Liver (tissue), 9 donors: ENCODE results near the gene CDK19. TPM values are rescaled to one million over a fixed set of nuclear protein-coding genes. Genes with fewer than 3 reads are reported as not detected.

Experiments used
- DNase-seq: peaks from one replicate; pipeline ENCODE4 v3.0.0-alpha.2; 2017; ENCODE audit warnings: low spot score
- H3K27ac ChIP-seq, 2 donors: one replicate each; pipeline ENCODE4 v1.7.0; 2013; ENCODE audit warnings: inconsistent platforms in 2 of 2, low read length in 2 of 2, control low read depth in 1 of 2, low read depth in 1 of 2, mild to moderate bottlenecking in 1 of 2
- H3K27me3 ChIP-seq, 4 donors: one replicate each; pipeline versions ENCODE4 v1.6.1 to v1.7.0; 2013; ENCODE audit warnings: low read length in 3 of 4, inconsistent platforms in 1 of 4, mild to moderate bottlenecking in 1 of 4, moderate library complexity in 1 of 4; ENCODE audit not compliant: control insufficient read depth in 4 of 4, insufficient read depth in 4 of 4
- H3K36me3 ChIP-seq, 4 donors: one replicate each; pipeline versions ENCODE4 v1.6.1 to v1.7.0; 2013; ENCODE audit warnings: low read length in 3 of 4, mild to moderate bottlenecking in 3 of 4, low read depth in 1 of 4, moderate library complexity in 1 of 4; ENCODE audit not compliant: control insufficient read depth in 4 of 4, insufficient read depth in 3 of 4
- H3K4me1 ChIP-seq, 4 donors: one replicate each; pipeline versions ENCODE4 v1.6.1 to v1.7.0; 2013; ENCODE audit warnings: low read length in 3 of 4, mild to moderate bottlenecking in 3 of 4, moderate library complexity in 1 of 4; ENCODE audit not compliant: control insufficient read depth in 4 of 4, insufficient read depth in 4 of 4
- H3K4me3 ChIP-seq, 3 donors: one replicate each; pipeline versions ENCODE4 v1.6.1 to v1.7.0; 2013; ENCODE audit warnings: low read length in 3 of 3, control low read depth in 1 of 3, low read depth in 1 of 3, mild to moderate bottlenecking in 1 of 3
- H3K9ac ChIP-seq, 2 donors: one replicate each; pipeline ENCODE4 v1.7.0; 2013; ENCODE audit warnings: low read length in 2 of 2, mild to moderate bottlenecking in 2 of 2, moderate library complexity in 2 of 2, control low read depth in 1 of 2, low read depth in 1 of 2
- H3K9me3 ChIP-seq, 4 donors: one replicate each; pipeline versions ENCODE4 v1.6.1 to v1.7.0; 2013; ENCODE audit warnings: low read length in 3 of 4; ENCODE audit not compliant: control insufficient read depth in 4 of 4
- EGR1 ChIP-seq, 2 donors: IDR thresholded peaks; 2 replicates each; pipeline ENCODE4 v1.6.1; 2016 to 2018; ENCODE audit warnings: antibody characterized with exemption in 2 of 2, low read depth in 2 of 2
- FOXA1 ChIP-seq: IDR thresholded peaks from 2 replicates; pipeline ENCODE4 v1.6.1; 2016; ENCODE audit warnings: antibody characterized with exemption
- FOXA2 ChIP-seq: IDR thresholded peaks from 2 replicates; pipeline ENCODE4 v1.6.1; 2016; ENCODE audit warnings: antibody characterized with exemption
- GABPA ChIP-seq, 2 donors: IDR thresholded peaks in 1 of 2; conservative IDR thresholded peaks in 1 of 2; 2 replicates each; pipeline ENCODE4 v1.6.1; 2016; ENCODE audit warnings: antibody characterized with exemption in 2 of 2, mild to moderate bottlenecking in 1 of 2, moderate library complexity in 1 of 2
- HNF4A ChIP-seq, 2 donors: conservative IDR thresholded peaks; 2 replicates each; pipeline ENCODE4 v1.6.1; 2016; ENCODE audit warnings: antibody characterized with exemption in 2 of 2, mild to moderate bottlenecking in 2 of 2
- HNF4G ChIP-seq: IDR thresholded peaks from 2 replicates; pipeline ENCODE4 v1.6.1; 2016; ENCODE audit warnings: antibody characterized with exemption
- JUND ChIP-seq, 2 donors: IDR thresholded peaks; 2 replicates each; pipeline ENCODE4 v1.6.1; 2016; ENCODE audit warnings: antibody characterized with exemption in 2 of 2
- NR2F2 ChIP-seq: IDR thresholded peaks from 2 replicates; pipeline ENCODE4 v1.6.1; 2016; ENCODE audit warnings: antibody characterized with exemption
- RAD21 ChIP-seq, 2 donors: IDR thresholded peaks; 2 replicates each; pipeline ENCODE4 v1.6.1; 2016; ENCODE audit warnings: antibody characterized with exemption in 2 of 2, mild to moderate bottlenecking in 2 of 2
- RXRA ChIP-seq, 2 donors: IDR thresholded peaks; 2 replicates each; pipeline ENCODE4 v1.6.1; 2017 to 2018; ENCODE audit warnings: antibody characterized with exemption in 2 of 2, mild to moderate bottlenecking in 1 of 2
- SP1 ChIP-seq: IDR thresholded peaks from 2 replicates; pipeline ENCODE4 v1.6.1; 2018; ENCODE audit warnings: antibody characterized with exemption, mild to moderate bottlenecking
- TAF1 ChIP-seq: conservative IDR thresholded peaks from 2 replicates; pipeline ENCODE4 v1.6.1; 2016; ENCODE audit warnings: antibody characterized with exemption, mild to moderate bottlenecking
- YY1 ChIP-seq: IDR thresholded peaks from 2 replicates; pipeline ENCODE4 v1.6.1; 2016; ENCODE audit warnings: antibody characterized with exemption, mild to moderate bottlenecking
- WGBS: extraction: QIAGEN DNeasy Blood & Tissue Kit; methylation state at CpG from one replicate; pipeline ENCODE4 v1.1.7; 2013; 5-methylcytosine and 5-hydroxymethylcytosine counted together
- polyA plus RNA-seq, 2 donors: library from polyadenylated mRNA; stranded (reverse) in 1 of 2; unstranded in 1 of 2; fragments of 200-250 nt in 1 of 2; fragments of >200 nt in 1 of 2; fragmentation: Nextera tagmentation in 1 of 2; extraction: Ambion mirVana in 1 of 2; gene quantifications; one replicate each; pipeline versions ENCODE4 v1.2.1 to v1.2.3, GENCODE V29; 2013 to 2015
- total RNA-seq, 2 donors: library from RNA; depleted of rRNA; stranded (reverse); fragments of >200 nt; gene quantifications; one replicate each; pipeline ENCODE4 v1.2.3, GENCODE V29; 2014
- TF ChIP-seq, protein P1 (sequence below): IDR thresholded peaks from 2 replicates; pipeline ENCODE4 v1.6.1; 2016; ENCODE audit warnings: antibody characterized with exemption
- TF ChIP-seq, protein P2 (sequence below): IDR thresholded peaks from 2 replicates; pipeline ENCODE4 v1.6.1; 2016; ENCODE audit warnings: antibody characterized with exemption
- TF ChIP-seq, protein P3 (sequence below): fragments of 150-350 bp; IDR thresholded peaks from 2 replicates; pipeline ENCODE4 v1.5.1; 2017; ENCODE audit warnings: improper control_type of control experiment, low read depth, low read length; ENCODE audit not compliant: missing input control
- TF ChIP-seq, protein P4 (sequence below): IDR thresholded peaks from 2 replicates; pipeline ENCODE4 v1.6.1; 2016; ENCODE audit warnings: antibody characterized with exemption
- TF ChIP-seq, protein P5 (sequence below): IDR thresholded peaks from 2 replicates; pipeline ENCODE4 v1.6.1; 2016; ENCODE audit warnings: antibody characterized with exemption, mild to moderate bottlenecking
- donor health status: healthy.
- donor health status: healthy.
- donor health status: healthy.
- donor health status: healthy.
- donor health status: healthy.

The CDK19 gene
- total and polyA plus RNA-seq, 4 donors: 1.8 to 7.6 (median 3.9) TPM

DNA sequence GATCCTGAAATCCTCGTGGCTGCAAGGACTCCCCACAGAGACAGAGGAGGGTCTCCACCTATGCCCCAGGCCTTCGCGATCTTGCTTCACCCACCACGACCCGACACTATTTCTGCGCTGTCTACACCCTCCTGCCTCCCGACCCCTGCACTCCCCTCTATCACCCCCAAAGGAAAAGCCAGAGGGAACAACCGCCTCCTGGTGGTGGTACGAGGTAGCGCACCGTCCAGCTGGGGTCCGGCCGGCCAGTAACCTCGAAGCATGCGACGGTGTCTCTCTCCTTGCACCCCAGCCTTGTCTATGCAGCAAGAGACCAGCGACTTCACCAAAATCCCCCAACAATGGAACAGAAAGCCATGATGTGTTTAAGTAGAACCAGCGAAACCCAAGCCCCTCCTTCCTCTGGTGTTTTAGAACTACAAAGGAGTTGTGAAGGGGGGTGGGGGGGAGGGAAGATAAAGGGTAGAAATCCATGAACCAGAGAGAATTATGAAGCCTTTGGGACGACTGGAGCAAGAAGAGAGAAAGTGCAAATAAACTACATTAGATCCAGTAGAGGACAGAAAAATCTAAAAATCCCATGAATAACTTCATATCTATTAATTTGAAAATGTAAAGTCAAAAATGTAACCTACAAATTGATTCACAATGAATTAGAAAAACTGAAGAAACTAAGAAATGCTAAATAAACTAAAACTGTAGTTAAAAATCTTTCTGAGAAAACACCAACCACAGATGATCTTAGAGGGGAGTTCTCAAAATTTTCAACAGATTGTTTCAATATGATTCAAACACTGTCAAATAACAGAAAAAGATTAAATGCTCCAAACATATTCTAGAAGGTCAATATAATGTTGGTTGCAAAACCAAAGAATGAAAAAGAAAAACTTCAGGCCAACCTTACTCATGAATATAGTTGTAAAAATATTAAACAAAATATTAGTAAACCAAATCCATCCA is 168.0 kb downstream of the CDK19 start:
- H3K27ac ChIP-seq: no peak overlapping the region
- TF ChIP-seq FOXA2 (no peak), HNF4A (conservative IDR thresholded peaks at IDR 0.05) (no peak), SP1 (no peak), JUND (IDR thresholded peaks at IDR 0.05) (no peak), GABPA (IDR thresholded peaks at IDR 0.05 in 1 of 2, conservative IDR thresholded peaks at IDR 0.05 in 1 of 2) (no peak), RAD21 (IDR thresholded peaks at IDR 0.05) (no peak), YY1 (no peak), NR2F2 (no peak), EGR1 (IDR thresholded peaks at IDR 0.05; ENCODE audit: low read depth in 2 of 2) (no peak), RXRA (IDR thresholded peaks at IDR 0.05) (no peak), HNF4G (no peak), TAF1 (no peak), FOXA1 (no peak)
- TF ChIP-seq, protein P1, sequence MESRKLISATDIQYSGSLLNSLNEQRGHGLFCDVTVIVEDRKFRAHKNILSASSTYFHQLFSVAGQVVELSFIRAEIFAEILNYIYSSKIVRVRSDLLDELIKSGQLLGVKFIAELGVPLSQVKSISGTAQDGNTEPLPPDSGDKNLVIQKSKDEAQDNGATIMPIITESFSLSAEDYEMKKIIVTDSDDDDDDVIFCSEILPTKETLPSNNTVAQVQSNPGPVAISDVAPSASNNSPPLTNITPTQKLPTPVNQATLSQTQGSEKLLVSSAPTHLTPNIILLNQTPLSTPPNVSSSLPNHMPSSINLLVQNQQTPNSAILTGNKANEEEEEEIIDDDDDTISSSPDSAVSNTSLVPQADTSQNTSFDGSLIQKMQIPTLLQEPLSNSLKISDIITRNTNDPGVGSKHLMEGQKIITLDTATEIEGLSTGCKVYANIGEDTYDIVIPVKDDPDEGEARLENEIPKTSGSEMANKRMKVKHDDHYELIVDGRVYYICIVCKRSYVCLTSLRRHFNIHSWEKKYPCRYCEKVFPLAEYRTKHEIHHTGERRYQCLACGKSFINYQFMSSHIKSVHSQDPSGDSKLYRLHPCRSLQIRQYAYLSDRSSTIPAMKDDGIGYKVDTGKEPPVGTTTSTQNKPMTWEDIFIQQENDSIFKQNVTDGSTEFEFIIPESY: no peak
- TF ChIP-seq, protein P2, sequence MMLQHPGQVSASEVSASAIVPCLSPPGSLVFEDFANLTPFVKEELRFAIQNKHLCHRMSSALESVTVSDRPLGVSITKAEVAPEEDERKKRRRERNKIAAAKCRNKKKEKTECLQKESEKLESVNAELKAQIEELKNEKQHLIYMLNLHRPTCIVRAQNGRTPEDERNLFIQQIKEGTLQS: no peak
- TF ChIP-seq, protein P3, sequence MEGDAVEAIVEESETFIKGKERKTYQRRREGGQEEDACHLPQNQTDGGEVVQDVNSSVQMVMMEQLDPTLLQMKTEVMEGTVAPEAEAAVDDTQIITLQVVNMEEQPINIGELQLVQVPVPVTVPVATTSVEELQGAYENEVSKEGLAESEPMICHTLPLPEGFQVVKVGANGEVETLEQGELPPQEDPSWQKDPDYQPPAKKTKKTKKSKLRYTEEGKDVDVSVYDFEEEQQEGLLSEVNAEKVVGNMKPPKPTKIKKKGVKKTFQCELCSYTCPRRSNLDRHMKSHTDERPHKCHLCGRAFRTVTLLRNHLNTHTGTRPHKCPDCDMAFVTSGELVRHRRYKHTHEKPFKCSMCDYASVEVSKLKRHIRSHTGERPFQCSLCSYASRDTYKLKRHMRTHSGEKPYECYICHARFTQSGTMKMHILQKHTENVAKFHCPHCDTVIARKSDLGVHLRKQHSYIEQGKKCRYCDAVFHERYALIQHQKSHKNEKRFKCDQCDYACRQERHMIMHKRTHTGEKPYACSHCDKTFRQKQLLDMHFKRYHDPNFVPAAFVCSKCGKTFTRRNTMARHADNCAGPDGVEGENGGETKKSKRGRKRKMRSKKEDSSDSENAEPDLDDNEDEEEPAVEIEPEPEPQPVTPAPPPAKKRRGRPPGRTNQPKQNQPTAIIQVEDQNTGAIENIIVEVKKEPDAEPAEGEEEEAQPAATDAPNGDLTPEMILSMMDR: no peak
- TF ChIP-seq, protein P4, sequence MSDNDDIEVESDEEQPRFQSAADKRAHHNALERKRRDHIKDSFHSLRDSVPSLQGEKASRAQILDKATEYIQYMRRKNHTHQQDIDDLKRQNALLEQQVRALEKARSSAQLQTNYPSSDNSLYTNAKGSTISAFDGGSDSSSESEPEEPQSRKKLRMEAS: no peak
- TF ChIP-seq, protein P5, sequence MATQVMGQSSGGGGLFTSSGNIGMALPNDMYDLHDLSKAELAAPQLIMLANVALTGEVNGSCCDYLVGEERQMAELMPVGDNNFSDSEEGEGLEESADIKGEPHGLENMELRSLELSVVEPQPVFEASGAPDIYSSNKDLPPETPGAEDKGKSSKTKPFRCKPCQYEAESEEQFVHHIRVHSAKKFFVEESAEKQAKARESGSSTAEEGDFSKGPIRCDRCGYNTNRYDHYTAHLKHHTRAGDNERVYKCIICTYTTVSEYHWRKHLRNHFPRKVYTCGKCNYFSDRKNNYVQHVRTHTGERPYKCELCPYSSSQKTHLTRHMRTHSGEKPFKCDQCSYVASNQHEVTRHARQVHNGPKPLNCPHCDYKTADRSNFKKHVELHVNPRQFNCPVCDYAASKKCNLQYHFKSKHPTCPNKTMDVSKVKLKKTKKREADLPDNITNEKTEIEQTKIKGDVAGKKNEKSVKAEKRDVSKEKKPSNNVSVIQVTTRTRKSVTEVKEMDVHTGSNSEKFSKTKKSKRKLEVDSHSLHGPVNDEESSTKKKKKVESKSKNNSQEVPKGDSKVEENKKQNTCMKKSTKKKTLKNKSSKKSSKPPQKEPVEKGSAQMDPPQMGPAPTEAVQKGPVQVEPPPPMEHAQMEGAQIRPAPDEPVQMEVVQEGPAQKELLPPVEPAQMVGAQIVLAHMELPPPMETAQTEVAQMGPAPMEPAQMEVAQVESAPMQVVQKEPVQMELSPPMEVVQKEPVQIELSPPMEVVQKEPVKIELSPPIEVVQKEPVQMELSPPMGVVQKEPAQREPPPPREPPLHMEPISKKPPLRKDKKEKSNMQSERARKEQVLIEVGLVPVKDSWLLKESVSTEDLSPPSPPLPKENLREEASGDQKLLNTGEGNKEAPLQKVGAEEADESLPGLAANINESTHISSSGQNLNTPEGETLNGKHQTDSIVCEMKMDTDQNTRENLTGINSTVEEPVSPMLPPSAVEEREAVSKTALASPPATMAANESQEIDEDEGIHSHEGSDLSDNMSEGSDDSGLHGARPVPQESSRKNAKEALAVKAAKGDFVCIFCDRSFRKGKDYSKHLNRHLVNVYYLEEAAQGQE: no peak
- no peak for DNase-seq
- H3K27me3 ChIP-seq: no peaks in the 10 kb centered on the region
- WGBS: 86% methylated on average over 19 of the region's 19 CpGs
- H3K4me3 ChIP-seq: no peak overlapping the region
- H3K9me3 ChIP-seq: no peaks in the 10 kb centered on the region
- no peak overlapping the region for H3K9ac ChIP-seq
- no peaks in the 10 kb centered on the region for H3K4me1 ChIP-seq
- peaks cover 0 to 11% (median 4%) of the 10 kb centered on the region in 4 donors for H3K36me3 ChIP-seq
